Activated CD8-positive, alpha-beta memory T cell treated with anti-CD3 and anti-CD28 coated beads for 1 hour (primary cell): ENCODE data around the gene PCSK5.

Experiments
- DNase-seq, 2 donors: peaks; one replicate each; pipeline ENCODE4 v3.0.0-alpha.2; 2020; ENCODE audit warnings: low read depth in 1 of 2; ENCODE audit errors: extremely low read depth in 1 of 2

The PCSK5 gene

DNA sequence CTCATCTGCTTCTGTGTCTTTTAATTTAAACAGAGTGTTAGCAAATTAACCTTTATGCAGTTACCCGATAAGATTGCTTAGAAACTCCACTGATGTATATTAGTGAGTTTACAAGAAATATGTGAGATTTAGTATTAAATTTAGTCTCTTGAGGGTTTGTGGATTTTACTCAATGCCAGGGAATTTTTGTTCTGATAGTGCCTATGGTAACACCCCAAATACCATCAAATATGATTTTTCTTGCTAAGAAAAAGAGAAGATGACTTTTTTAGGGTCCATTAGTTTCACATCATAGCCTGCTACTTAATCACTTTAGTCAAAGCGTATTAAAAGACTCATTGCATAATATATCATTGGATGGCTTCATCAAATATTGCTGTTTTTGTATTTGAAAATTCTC is 224.9 kb downstream of the PCSK5 start:
- no peak for DNase-seq

DNA sequence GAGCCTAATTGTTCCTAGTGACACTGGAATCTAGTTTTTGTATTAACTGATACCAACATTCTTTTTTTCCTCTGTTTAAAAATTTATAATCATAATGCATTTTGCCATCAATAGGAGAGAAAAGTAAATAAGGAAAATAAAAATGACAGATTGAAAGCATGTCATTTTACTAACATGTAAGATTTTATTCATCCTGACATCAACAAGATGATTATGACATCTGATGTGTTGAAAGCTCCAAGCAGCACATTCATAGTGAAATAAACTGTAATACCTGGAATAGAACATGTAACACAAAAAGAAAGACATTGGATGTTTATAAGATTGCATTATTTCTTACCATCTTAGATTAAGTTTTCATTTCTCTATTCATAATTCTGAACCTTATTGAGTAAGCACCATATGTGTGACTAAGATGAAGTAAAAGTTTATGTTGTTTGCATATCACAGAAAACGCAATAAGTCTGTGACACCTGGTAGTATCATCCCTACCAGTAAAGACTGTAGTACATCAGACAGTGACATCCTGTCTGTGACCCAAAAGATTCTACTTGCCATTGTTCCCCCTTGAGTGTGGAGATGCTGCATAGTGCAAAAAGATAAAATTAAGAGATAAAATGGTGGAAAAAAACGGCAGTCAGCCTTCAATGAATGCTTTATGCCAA is 225.6 kb downstream of the PCSK5 start:
- DNase-seq, result no peak

GRCh38 chr9:76116913-76117312 is 226.4 kb downstream of the PCSK5 start:
- no peak for DNase-seq

- no peak for DNase-seq
Measured at GRCh38 chr9:76127637-76128036, 237.2 kb downstream of the PCSK5 start.

DNA sequence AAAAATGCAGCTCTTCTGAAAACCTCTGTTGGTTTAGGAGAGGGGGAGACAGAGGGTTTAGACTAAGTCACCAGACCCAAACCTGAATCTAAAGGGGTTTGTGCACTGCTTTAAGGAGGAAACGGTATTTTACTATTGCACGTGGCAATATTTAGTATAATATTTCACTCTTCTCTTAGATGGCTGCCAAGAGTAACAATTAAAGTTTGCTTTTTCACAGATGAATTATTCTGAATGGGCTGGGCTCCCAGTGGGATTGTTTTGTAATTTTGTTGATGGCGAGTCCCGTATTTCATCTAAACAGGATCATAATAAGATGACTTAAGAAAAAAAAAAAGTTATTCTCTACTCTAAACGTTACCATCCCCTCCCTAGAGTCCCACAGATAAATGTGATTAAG is 245.4 kb downstream of the PCSK5 start:
- no peak for DNase-seq

- no peak for DNase-seq
Measured at GRCh38 chr9:76136986-76137385, 246.5 kb downstream of the PCSK5 start.

GRCh38 chr9:76137931-76138330 is 247.5 kb downstream of the PCSK5 start:
- no peak for DNase-seq

GRCh38 chr9:76138360-76138759 is 247.9 kb downstream of the PCSK5 start:
- DNase-seq, result no peak

- no peak for DNase-seq
Measured at GRCh38 chr9:76143834-76144233, 253.4 kb downstream of the PCSK5 start.

DNA sequence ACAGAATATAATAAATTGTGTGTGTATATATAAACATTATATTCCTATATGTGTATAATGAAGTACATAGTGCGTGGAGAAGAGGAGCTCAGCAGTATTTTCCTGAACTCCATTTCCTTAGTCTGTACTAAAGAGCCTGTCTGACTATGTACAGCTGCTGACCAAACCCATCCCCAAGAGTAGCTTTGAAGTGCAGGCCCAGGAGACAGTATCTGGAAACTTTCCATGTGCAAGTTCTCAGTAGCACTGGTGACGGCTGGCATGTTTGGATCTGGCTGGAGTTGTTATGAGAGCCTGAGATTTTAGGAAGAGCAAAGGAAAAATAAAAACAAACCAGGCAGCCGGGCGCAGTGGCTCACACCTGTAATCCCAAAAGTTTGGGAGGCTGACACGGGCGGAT is 259.5 kb downstream of the PCSK5 start:
- no peak for DNase-seq

DNA sequence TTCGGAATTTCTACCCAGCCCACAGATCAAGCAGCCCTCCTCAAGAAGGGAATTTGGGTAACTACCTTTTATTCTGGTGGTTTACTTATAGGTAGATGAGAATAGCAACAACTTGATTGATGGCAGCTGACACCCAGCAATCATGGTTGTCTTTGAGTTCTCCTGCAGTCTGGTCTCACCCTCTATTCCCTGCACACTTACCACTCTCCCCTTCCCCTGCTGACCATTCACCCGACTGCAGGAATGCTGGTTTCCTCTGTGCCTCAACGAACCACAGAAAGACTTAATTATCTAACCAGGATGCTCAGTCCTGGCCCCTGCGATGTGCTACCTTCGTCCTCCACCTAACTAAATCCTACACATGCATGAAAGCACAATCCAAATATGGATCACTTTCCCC is 260.8 kb downstream of the PCSK5 start:
- DNase-seq, result no peak

DNA sequence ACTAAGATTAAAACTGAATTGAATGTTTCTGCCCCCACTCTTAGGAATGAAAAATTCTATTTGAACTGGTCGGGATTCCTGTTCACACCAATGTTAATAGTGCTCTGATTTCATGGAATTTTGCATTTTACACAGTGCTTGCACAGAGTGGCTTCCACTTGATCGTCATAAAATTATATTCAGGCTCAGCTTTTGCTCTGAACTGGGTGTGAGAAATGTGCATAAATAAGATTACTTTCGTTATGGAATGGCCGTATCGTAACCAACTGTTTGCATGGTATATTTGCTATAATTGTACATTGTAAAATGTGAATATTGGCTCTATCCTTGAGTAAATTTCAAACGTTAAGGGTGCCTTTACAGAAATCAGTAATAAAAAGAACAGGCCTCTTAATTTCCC is 262.9 kb downstream of the PCSK5 start:
- no peak for DNase-seq

DNA sequence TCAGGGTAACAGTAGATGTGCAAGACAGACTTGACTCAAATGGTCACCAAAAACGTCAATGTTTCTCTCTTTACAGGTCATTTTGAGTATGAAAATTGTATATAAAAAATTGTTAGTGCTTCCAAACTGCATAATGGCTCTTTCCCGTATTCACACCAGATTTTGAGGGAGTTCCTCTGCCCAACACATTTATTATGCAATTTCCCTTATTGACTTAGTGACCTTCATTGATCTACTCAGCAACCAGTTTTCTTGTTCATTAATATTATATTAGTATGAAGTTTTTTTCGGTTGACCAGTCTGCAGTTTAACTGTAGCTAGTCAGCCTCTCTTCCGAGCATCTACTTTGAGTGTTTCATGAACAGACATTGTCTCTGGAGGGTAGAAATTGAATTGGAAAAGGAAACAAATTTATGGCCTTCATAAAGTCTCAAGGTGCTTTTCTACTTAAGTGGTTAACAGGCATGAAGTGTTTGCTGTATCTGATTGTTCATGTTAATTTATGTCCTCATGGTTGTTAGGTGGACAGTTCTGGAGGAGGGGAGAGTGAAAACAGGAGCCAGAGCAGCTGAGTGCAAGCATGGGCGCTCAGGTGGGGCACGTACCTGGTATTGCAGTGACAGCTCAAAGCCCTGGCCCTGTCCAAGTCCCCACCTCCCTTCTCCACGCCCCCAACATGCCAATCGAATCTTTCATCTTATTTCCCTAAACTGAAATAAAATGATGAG is 263.6 kb downstream of the PCSK5 start:
- no peak for DNase-seq

DNA sequence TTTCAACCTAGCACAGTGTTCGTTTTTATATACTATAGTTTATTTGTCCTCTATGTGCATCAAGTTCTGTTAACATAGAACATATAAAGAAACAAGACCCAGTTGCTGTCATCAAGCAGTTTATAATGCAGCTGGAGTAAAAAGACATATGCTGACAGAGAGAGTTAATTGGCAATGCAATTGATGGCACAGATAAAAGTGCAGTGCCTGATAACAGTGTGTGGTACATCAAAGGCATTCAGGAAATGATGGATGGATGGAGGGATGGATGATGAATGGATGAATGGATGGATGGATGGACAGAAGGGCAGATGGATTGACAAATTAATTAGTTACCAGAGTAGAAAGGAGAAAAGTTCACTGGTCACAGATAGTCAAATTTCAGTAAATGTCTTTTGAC is 264.9 kb downstream of the PCSK5 start:
- no peak for DNase-seq

- no peak for DNase-seq
Measured at GRCh38 chr9:76158713-76159112, 268.2 kb downstream of the PCSK5 start.

DNA sequence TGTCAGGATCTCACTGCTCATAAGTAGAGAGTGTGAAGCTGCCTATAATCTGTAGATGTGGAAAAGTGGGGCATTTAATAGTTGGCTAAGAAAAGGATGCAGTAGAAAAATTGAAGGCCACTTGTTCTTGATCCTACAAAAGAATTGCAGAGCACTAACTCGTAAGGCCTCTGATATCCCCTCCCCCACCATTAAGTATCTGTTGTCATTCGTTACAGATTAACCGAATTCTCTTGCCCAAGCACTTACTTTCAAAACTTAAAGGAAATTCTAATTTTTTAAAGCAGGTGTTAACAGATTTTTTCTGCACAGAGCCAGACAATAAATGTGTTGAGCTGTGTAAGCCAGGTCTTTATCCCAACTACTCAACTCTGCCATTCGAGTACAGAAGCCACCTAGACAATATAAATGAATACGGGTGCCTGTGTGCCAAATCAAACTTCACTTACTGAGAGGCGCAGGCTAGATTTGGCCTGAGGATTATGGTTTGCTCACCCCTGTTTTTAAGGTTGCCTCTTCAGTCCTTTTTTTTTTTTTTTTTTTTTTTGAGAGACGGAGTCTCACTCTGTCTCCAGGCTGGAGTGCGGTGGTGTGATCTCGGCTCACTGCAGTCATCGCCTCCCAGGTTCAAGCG is 268.9 kb downstream of the PCSK5 start:
- DNase-seq, result no peak

GRCh38 chr9:76161106-76161505 is 270.6 kb downstream of the PCSK5 start:
- DNase-seq, result no peak

DNA sequence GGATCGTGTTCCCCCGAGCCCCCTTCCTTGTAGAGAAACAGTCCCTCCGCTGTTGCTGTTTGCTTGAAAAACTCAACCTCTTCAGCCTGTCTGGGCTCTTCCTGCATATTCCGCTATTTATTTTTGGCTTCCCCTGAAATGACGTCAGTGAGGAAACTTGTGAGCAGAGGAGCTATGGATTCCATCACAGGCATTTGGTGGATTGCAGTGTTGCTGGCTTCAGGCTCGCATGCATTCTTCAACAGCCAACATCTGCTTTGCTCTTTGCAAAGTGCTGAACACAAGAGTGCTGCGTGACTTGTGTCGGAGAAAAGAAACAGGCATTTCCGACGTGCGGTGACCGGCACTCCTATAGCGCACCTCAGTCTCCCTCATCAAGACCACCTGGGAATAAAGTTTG is 271.1 kb downstream of the PCSK5 start:
- DNase-seq, result no peak

GRCh38 chr9:76162086-76162730 is 271.7 kb downstream of the PCSK5 start:
- DNase-seq, result no peak

GRCh38 chr9:76162751-76163500 is 272.5 kb downstream of the PCSK5 start:
- no peak for DNase-seq

DNA sequence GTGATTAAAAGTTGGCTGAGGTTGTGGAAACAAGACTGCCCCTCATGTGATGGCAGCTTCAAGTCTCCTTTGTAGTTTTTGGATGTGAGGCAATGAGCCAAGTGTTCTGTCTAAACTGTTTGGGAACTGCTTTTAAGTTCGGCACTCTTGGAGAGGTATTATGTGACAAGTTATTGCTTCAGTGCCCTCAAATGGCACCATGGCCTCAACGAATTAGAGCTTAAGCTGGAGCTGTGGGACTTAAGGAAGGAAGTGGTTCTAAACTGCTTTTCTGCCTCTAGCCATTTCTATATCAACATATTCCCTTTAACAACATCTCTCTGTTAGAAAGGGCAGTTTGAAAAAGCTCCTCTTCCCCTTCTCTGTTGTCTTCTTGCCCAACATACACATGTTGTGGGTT is 276.1 kb downstream of the PCSK5 start:
- no peak for DNase-seq
